HFF-Myc (cell line): ENCODE measurements around the gene TEX12.

ENCODE experiments used
- DNase-seq: peaks from one replicate; pipeline ENCODE4 v3.0.0-alpha.2; 2011; ENCODE audit warnings: low read depth; ENCODE audit errors: extremely low read depth
- H3K4me3 ChIP-seq: replicated peaks from 2 replicates; pipeline ENCODE4 v1.5.1; 2011; ENCODE audit warnings: low read depth, mild to moderate bottlenecking, control low read depth, low read length
- TF ChIP-seq, protein P1 (sequence below): IDR thresholded peaks from 2 replicates; pipeline ENCODE4 v1.5.1; 2012; ENCODE audit warnings: mild to moderate bottlenecking, low read depth, low read length, control low read depth; ENCODE audit errors: missing control alignments

Gene TEX12

DNA sequence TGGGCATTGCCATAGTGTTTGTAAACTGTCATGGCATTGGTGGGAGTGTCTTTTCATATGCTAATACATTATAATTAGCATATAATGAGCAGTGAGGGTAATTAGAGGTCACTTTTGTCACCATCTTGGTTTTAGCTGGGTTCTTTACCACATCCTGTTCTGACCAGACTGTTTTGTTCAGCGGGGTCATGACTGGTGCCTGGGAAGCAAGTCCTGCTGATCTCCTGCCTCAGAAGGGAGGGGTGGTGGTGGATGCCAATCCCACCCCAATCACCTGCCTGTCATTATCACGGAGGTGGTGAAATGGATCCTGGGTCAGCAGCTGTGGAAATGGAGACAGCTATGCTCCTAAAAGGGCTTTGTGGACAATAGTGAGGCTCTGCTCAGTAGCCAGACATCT lies 34.4 kb upstream of the TEX12 start:
- no peak for DNase-seq
- TF ChIP-seq, protein P1, sequence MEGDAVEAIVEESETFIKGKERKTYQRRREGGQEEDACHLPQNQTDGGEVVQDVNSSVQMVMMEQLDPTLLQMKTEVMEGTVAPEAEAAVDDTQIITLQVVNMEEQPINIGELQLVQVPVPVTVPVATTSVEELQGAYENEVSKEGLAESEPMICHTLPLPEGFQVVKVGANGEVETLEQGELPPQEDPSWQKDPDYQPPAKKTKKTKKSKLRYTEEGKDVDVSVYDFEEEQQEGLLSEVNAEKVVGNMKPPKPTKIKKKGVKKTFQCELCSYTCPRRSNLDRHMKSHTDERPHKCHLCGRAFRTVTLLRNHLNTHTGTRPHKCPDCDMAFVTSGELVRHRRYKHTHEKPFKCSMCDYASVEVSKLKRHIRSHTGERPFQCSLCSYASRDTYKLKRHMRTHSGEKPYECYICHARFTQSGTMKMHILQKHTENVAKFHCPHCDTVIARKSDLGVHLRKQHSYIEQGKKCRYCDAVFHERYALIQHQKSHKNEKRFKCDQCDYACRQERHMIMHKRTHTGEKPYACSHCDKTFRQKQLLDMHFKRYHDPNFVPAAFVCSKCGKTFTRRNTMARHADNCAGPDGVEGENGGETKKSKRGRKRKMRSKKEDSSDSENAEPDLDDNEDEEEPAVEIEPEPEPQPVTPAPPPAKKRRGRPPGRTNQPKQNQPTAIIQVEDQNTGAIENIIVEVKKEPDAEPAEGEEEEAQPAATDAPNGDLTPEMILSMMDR, result no peak
- no peak overlapping the region for H3K4me3 ChIP-seq

DNA sequence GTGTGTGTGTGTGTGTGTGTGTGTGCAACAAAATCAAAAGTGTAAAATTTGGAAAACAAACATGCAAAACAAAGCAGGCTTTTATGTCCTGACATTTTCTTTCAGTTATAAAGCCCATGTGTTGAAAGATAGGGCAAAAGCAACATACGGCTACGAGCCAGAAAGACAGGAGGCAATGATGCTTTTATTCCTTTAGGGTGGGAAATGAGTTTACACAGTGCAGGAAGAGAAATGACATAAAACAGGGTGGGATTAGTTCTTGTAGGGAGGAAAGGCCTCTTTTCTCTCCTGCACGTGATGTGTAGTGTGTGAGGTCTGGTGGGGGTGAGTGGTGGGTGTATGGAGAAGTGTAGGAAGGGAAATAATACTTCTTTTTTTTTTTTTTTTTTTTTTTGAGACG lies 32.7 kb upstream of the TEX12 start:
- TF ChIP-seq, protein P1, result no peak
- no peak overlapping the region for H3K4me3 ChIP-seq
- no peak for DNase-seq

DNA sequence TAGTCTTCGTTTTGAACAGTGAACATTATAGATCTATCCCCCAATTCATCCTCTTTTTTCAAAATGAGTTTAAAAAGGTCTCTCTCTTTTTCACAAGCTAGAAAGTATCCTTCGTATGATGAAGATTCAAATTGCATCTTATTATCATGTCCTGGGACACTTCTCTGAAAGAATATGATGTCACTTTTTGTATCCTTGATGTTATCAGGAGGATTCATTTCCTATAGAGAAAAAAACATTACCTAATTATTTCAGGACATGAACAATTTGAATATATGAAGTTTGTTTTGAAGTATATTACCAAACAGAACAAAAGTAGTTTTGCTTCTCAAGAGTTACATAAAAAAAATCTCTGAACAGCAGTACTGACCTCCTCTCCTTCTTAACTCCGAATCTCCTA lies 23.6 kb upstream of the TEX12 start:
- DNase-seq, result no peak
- no peak overlapping the region for H3K4me3 ChIP-seq
- TF ChIP-seq, protein P1, result no peak

DNA sequence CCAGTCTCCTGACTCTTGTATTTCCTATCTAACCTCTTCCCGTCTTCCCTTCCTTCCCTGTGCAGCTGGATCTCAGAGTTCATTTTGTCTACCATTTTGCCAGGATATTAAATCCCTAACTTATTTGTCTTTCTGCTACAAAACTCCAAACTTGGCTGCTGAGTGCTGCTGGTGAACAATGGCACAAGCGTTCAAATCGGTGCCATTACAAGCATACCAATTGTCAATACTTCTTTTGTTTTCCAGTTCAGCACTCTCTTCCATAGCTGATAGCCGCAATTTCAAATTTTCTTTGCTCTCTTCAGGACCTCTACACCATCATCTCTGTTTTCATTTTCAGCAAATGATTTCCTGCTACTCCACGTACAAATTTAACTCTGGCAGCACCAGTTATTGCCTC lies 16.7 kb upstream of the TEX12 start:
- TF ChIP-seq, protein P1, result no peak
- H3K4me3 ChIP-seq, result no peak overlapping the region
- no peak for DNase-seq

DNA sequence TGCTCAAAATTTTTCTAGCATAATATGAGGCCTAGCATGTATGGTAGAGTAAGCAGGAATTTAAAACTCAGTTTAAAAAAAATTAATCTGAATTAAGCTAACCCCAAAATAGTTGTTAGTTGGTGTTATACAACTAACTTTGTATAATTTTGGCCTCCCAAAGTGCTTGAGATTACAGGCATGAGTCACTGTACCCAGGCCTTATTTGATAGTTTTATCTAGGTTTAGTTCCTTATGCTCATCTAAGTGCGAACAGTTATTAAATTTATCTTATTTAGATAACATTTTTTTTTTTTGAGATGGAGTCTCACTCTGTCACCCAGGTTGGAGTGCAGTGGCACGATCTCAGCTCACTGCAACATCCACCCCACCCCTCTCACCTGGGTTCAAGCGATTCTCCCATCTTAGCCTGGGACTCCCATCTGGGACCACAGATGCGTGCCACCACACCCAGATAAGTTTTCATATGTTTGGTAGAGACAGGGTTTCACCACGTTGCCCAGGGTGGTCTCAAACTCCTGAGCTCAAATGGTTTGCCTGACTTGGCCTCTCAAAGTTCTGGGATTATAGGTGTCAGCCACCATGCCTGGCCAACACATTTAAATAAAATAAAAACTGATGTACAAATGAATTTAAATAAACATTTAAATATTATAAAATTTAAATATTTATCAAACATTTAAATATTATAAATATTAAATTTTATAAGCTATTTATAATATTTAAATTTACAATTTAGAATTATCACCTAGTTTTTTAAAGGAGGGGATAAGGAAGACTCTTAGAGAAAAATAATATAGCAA lies 10.8 kb upstream of the TEX12 start:
- DNase-seq, result no peak
- TF ChIP-seq, protein P1, result no peak
- H3K4me3 ChIP-seq, result no peak overlapping the region

DNA sequence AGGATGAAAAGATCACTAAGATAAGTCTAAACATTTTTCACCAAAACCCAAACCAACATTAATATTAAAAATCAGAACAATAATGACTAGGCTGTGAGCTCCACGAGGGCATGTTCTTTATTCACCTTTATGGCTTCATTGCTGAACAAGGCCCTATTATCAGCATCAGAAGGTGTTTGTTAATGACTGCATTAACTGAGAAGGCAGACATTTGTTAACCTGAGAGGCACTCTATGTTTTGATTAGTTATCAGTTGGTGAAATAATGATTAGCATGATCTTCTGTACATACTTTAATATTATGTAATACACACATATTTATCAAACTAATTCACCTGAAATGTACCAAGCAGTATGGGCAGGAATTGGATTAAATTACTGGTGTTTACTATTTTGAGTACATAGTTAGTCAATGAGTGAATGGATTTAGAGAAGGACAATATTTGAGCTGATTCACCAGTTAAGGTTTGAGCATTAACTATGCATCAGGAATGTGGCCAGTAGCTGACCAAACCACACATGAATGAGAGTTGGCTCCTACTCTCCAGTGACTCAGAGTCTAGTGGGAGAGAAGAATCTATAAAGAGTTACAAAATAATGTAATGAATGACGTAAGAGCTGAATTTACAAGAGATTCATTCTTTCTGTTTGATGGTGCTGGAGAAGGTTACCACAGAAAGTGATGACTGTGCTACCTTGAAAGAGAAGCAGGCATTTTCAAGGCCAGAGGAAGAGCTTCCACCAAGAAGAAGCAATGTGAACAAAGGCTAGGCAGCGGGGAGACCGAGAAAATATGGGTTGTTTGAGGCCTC lies 10.0 kb upstream of the TEX12 start:
- TF ChIP-seq, protein P1, result no peak
- DNase-seq, result peak; percentile 95
- no peak overlapping the region for H3K4me3 ChIP-seq
